ENCODE measurements around the gene CHST5.
"Not testable (repeated sequence)": the region's sequence is repeated elsewhere in the genome, so short reads cannot be mapped to it uniquely, and the experiment has no call there.

DNA sequence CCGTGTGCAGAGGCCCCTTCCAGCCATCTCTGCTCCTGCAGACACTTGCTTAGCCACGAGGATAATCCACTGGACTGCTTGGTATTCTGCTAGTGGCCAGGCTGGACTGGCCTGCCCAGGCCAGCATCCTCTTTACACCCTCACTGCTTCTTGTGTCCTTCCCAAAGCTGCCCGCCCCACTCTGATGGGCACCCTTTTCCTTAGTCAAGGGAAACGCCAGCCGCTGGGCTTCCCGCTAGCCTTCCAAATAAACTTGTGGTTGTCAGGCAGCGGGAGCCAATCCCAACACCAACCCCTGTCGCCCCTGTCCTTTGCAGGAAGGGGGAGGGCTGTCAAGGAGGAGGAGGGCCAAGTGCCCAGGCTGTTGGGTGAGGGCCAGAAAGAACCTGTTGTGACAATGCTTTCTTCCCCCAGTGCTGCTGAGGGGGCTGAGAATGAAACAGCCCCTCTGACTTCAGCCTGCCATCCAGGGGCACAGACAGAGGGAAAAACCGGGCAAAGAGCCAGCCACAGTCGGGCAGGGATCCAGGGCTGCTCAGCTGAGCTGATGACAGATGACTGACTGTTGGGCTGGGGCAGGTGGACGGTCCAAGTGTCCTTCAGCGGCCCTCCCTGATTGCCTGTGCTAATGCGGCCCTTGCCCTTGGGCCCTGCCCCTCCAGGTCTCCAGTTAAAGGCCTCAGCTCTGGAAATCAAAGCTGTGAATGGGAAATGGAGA lies 37.1 kb downstream of the CHST5 start:
- TF ChIP-seq ELF4 (IDR thresholded peaks at IDR 0.05); BHLHE40 (IDR thresholded peaks at IDR 0.05; ENCODE audit: borderline replicate concordance): not testable (repeated sequence)

All from HEK293T (cell line).